GM12892 (cell line): Measurements from ENCODE around the gene TNC.

Source experiments
- POLR2A ChIP-seq: IDR thresholded peaks from 2 replicates; pipeline ENCODE4 v1.6.1; 2011; ENCODE audit warnings: low read depth, low read length, control low read depth
- POLR2AphosphoS5 ChIP-seq: IDR thresholded peaks from 2 replicates; pipeline ENCODE4 v1.6.1; 2011; ENCODE audit warnings: low read depth, low read length, control low read depth

GRCh38 chr9:115114546-115114945 is 3.4 kb downstream of the TNC start:
- TF ChIP-seq POLR2A, result no peak
- TF ChIP-seq POLR2AphosphoS5, result no peak
